HFF-Myc (cell line): ENCODE measurements around the gene LONP1.

Experiments
- DNase-seq: peaks from one replicate; pipeline ENCODE4 v3.0.0-alpha.2; 2011; ENCODE audit warnings: low read depth; ENCODE audit errors: extremely low read depth
- H3K4me3 ChIP-seq: replicated peaks from 2 replicates; pipeline ENCODE4 v1.5.1; 2011; ENCODE audit warnings: low read depth, mild to moderate bottlenecking, control low read depth, low read length
- CTCF ChIP-seq: IDR thresholded peaks from 2 replicates; pipeline ENCODE4 v1.5.1; 2012; ENCODE audit warnings: mild to moderate bottlenecking, low read depth, low read length, control low read depth; ENCODE audit errors: missing control alignments

The LONP1 gene

GRCh38 chr19:5655412-5655811 is 64.5 kb downstream of the LONP1 start:
- TF ChIP-seq CTCF = no peak
- DNase-seq = no peak
- H3K4me3 ChIP-seq = no peak overlapping the region

- DNase-seq = no peak
- H3K4me3 ChIP-seq = no peak overlapping the region
- no peak for TF ChIP-seq CTCF
Measured at GRCh38 chr19:5654931-5655330, 65.0 kb downstream of the LONP1 start.

- no peak for DNase-seq
- no peak overlapping the region for H3K4me3 ChIP-seq
- TF ChIP-seq CTCF = no peak
Measured at GRCh38 chr19:5652261-5652660, 67.7 kb downstream of the LONP1 start.

- no peak overlapping the region for H3K4me3 ChIP-seq
- no peak for DNase-seq
- TF ChIP-seq CTCF = no peak
Measured at GRCh38 chr19:5651361-5651760, 68.6 kb downstream of the LONP1 start.

- no peak overlapping the region for H3K4me3 ChIP-seq
- DNase-seq = no peak
- TF ChIP-seq CTCF = no peak
Measured at GRCh38 chr19:5648464-5648863, 71.5 kb downstream of the LONP1 start.

GRCh38 chr19:5646703-5647102 is 73.2 kb downstream of the LONP1 start:
- TF ChIP-seq CTCF = no peak
- DNase-seq = no peak
- H3K4me3 ChIP-seq = no peak overlapping the region

GRCh38 chr19:5645409-5645808 is 74.5 kb downstream of the LONP1 start:
- H3K4me3 ChIP-seq = no peak overlapping the region
- DNase-seq = no peak
- TF ChIP-seq CTCF = no peak
